Hematopoietic multipotent progenitor cell (in vitro differentiated cells): ENCODE measurements around the gene SLC28A3. TPM values are rescaled to one million over a fixed set of nuclear protein-coding genes. Genes with fewer than 3 reads are reported as not detected.

ENCODE experiments used
- DNase-seq, 3 donors: peaks; one replicate each; pipeline ENCODE4 v3.0.0-alpha.2; 2011 to 2015; ENCODE audit warnings: low read depth in 2 of 3, low spot score in 2 of 3
- total RNA-seq: library from RNA; depleted of rRNA; stranded (reverse); fragments of >200 nt; gene quantifications from one replicate; pipeline ENCODE4 v1.2.3, GENCODE V29; 2012

Gene SLC28A3
- total RNA-seq, 1 donor: under 0.01 TPM

GRCh38 chr9:84300271-84300670 lies 40.3 kb downstream of the SLC28A3 start:
- DNase-seq: no peak

GRCh38 chr9:84297162-84297821 lies 43.3 kb downstream of the SLC28A3 start:
- no peak for DNase-seq

DNA sequence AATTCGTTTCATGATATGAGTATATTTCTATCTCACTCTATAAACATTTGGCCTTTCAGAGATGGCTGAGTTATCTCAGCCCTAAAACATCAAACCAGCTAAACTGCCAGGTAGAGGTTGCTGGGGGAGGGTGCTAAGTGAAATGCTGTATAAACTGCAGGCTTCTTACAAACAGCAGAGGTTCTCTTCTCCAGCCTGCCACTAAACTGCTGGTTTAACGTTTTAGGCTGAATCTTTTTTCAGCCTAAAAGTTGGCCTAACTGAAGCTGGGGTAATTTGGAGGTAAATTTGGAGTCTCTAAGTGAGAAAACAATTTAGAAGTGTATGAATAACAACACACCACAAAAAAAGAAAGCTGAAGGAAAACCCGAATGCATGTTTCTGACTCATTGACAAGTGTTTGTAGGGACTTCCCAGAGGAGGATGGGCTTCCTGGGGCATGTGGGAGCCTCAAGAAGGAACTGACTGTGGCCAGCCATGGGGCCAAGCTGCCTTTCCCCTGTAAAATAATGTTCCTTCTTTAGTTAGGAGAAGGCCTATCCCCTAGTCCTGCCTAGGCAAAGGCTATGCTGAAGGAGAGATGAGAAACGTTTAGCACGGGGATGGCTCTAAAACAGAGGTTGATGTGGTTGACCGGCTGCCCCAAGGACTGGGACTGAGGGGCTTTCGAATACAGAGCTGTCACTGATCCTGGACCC lies 44.3 kb downstream of the SLC28A3 start:
- DNase-seq: peak in 1 of 3 donors; percentile 59

- DNase-seq: no peak
Measured at GRCh38 chr9:84294241-84294950, 46.2 kb downstream of the SLC28A3 start.

DNA sequence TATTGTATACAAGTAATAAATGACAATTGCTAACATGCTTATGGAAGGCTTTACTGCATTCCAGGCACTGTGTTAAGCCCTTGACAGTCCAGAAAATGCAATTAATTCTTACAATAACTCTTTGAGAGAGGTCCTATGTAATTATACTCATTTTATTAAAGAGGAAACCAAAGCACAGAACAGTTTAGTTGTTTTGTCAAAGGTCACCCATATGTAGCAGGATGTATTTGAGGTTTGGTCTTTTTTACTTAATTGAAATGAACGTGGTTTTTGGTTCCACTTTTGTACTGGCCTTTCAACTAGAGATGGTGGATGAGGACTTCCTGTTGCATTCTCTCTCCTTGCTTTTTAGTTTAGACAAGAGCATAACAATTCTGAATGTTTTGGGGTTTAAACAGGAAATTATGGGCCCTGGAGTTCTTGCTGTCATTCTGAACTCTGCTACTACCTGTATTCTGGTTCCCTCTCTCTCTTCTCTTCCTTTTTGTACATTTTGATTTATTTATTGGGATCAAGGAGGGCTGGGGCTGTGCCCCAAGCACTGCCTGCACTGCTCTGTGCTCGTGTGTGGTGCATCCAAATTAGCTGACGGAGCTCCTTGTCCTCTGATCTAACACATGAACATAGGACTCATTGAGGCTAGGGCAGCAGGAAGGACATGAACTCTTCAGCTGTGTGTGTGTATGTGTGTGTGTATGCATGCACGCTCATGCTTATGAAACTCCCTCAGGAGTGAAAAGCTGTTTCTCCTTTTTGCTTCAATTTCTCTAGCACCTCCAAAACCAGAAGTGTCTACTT lies 47.4 kb downstream of the SLC28A3 start:
- peak in 1 of 3 donors; percentile 23 for DNase-seq

- no peak for DNase-seq
Measured at GRCh38 chr9:84285381-84285780, 55.2 kb downstream of the SLC28A3 start.

- no peak for DNase-seq
Measured at GRCh38 chr9:84283946-84284345, 56.6 kb downstream of the SLC28A3 start.

GRCh38 chr9:84278130-84278529 lies 62.4 kb downstream of the SLC28A3 start:
- DNase-seq: no peak

DNA sequence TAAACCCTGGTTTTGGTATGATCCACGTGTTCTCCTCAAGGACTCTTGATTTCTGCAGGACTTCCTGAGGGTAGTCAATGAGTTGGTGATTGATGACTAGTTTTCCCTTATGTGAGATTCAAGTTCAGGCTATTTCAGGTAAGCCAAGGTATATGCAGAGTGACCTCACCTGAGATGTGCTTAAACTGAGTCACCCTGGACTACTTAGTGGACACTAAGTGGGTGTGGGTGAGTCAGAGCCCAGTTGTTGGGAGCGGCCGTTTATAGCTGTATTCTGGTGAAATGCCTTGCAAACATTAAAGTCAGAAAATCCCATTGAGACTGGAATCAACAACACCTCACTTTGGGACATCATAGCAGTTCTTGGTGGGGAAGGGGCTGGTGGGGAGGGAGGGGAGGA lies 62.9 kb downstream of the SLC28A3 start:
- DNase-seq: no peak

GRCh38 chr9:84276741-84277140 lies 63.8 kb downstream of the SLC28A3 start:
- no peak for DNase-seq

DNA sequence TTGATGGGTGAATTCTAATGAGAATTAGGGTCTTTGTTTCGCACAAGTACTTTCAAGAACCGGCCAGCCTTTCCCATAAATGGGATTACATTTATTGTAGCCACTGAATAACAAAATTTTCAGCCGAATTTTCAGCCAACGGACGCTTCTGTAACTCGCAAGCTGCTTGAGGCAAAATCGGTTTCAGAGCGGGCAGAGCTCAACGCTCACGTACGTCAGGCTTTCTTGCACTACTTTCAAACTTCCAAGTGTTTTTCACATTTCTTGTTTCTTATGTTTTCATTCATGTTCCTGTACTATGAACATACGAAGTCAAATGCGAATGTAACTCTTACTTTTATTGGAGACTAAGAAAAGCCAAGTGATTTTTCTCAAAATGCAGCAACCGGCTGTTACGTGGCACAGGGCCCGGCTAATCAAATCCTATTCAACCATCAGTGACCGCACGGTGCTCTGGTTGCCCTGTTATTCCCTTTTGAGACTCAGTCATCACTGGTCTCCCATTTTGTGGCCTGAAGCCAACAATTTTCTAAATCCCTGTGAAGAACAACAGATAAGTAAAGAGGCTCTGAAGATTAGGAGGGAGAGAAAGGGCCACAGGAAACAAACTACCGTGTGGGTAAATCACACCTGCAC lies 68.5 kb downstream of the SLC28A3 start:
- no peak for DNase-seq

DNA sequence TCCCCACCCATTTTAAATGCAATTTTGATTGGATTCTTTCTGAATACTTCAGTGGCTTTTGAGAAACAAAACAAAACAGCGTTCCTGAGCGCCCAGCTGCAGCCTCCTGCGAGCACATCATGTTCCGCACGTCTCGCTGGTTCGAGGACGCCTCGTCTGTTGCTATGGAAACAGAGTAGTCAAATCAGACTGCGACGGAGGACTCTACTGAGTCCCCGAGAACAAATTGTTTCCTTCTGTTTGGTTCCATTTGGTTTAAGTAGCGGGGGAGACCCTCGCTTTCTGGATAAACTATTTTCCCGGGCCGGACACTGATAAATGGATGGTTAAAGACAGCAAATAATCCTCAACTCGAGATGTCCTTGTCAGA lies 69.0 kb downstream of the SLC28A3 start:
- peak in 2 of 3 donors; percentile 42 to 75 for DNase-seq

DNA sequence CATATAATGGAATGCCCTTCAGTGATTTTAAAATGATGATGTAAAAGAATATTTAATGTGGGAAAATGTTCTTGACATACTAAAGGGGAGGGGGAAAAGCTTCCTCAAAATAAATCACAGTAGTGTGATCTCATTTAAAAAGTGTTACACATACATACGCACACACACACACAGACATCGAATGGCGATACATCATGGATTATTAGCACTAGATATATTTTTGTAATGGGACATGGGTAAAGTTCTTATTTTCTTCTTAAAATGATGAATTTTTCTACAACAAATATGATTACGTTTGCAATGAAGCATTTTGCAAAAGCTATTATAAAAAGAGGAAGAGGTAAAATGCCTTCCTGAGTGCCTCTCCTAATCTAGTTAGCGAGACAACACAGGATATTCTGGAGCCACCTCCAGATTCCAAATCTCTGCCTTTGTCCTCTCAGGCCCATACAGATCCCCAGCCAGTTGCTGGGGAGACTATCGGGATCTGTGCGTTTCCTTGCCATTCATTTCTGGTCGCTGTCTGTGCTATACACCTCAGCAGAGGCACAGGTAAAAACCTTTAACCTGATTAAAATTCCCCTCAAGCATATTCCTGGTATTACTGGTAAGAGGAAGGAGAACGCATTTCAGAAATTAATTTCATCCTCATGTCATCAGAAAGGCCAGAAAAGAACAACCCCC lies 69.6 kb downstream of the SLC28A3 start:
- peak in 1 of 3 donors; percentile 30 for DNase-seq

GRCh38 chr9:84266087-84266561 lies 74.4 kb downstream of the SLC28A3 start:
- DNase-seq: peak in 2 of 3 donors; percentile 14 to 51

DNA sequence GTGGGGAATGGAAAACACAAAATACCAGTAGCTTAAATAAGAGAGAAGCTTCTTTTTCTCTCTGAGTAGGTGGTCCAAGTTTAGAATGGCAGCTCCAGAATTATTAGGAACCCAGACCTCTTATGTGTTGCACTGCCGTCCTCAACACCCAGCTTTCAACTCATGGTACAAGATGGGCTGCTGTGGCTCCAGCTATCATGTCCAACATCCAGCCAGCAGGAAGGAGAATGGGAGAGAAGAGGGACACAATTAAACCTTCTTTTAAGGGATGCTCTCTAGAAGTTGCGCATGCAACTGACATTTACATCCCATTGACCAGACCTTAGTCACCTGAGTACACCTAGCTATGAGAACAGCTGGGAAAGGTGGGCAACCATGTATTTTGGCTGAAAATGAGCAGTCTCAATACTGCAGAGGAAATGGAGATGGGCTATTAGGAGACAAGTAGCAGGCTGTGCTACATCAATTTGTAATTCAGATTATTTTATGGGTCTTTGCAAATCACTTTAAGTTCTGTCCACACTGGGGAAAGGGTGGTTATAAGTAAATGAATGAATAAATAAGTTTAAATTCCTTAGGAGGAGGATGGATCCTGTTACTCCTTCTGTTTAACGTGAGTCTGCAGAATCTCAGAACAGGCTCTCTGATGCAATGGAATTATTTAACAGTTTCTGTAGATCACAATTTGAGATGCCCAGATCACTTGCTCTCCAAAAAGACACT lies 76.1 kb downstream of the SLC28A3 start:
- DNase-seq: no peak

- DNase-seq: peak; percentile 9 to 65 (median 54)
Measured at GRCh38 chr9:84261070-84261746, 79.3 kb downstream of the SLC28A3 start.

- DNase-seq: no peak
Measured at GRCh38 chr9:84258371-84258770, 82.2 kb downstream of the SLC28A3 start.

DNA sequence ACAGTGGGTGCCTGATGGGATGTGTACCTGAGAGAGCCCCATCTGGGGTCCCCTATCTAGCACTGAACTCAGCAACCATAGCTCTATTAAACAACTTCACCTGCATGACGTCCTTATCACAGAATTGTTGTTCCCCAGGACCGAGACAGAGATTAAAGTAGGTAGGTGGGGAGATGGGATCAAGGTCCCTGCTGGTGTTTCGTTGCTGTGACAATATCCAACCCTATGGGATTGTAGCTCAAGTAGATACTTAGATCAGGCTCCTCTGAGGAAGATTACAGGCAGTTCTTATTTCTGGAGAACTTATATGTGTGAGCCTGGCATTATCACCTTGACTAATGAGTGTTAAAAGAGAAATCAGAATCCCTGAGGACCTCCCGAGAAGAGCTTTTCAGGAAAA lies 84.9 kb downstream of the SLC28A3 start:
- DNase-seq: no peak

DNA sequence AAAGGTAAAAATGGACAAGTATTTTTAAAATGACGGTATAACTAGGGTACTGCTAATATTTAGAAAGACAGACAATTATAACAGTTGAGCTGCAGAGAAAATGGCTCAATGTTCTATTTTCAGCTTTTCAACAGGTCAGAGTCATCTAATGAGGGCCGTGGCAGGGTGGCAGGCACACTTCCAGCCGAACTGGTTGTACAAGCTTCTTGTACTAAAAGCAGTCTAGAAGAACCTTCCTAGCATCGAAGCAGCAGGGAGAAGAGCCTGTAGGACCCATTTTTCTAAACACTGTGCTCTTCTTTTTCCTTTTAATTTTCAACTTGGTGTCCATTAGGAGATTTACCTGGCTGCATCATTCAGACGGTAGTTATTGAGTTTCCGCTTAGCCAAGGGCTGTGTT lies 85.6 kb downstream of the SLC28A3 start:
- no peak for DNase-seq
